GM18861 (cell line): ENCODE results near the gene DLL4.

Source experiments
- ATAC-seq: cut with Tn5 transposase; IDR thresholded peaks from one replicate; pipeline ENCODE4 v1.9.1; 2021; ENCODE audit not compliant: unreplicated experiment

DLL4 gene

DNA sequence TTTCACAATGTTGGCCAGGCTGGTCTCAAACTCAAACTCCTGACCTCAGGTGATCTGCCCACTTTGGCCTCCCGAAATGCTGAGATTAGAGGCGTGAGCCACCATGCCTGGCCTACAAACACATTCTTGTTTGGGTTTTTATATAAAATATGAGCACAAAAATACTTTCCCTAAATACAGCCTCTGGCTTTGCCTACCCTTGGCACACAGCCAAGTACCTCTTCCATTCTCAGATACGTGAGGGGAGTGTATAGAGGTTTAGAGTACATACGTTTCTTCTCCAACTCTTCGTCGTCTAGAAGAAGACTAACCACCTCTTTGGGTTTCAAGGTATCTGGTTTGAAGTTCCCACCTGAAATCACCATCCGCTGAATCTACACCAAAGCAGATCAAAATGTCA is 57.7 kb downstream of the DLL4 start:
- no peak for ATAC-seq

DNA sequence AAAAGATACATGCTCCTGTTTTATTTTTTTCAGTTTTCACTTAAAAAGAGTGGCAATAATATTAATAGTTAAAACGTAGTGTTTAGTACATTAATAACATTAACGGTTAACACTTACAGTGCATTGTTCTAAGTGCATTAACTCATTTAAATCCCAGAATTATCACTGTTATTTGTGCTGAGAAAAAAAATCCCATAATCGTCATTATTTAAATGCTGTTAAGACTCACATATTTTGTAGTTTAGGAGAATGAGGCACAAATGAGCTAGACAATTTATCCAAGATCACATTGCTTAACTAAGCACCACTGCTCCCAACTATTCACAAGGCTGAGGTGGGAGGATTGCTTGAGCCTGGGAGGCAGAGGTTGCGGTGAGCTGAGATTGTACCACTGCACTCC is 59.0 kb downstream of the DLL4 start:
- ATAC-seq = no peak
